K562 (cell line): ENCODE data around the gene SPACA9. TPM values are rescaled to one million over a fixed set of nuclear protein-coding genes. Genes with fewer than 3 reads are reported as not detected.

Experiments used
- ATAC-seq: fragments of 200-7000 bp; cut with Tn5 transposase; 3 replicates; pipeline ENCODE4 v1.9.1; 2020; ENCODE audit warnings: moderate library complexity
- BruUV-seq: library from RNA; stranded (reverse); fragments of 400-500 nt; replicated peaks from 2 replicates; lab custom pipeline; 2021; lab: Mats Ljungman, UMichigan
- CTCF ChIA-PET: fragments of 300-600 bp; formaldehyde crosslinking; extraction: SDS; loops from one replicate; lab custom pipeline; 2021; ENCODE audit warnings: low intra/inter-chr PET ratio; lab: Yijun Ruan, JAX
- POLR2A ChIA-PET: fragments of 300-600, 350-650 bp; sonication (Branson Sonifier 250); formaldehyde crosslinking; extraction: SDS; loops from one replicate; lab custom pipeline; 2021; ENCODE audit warnings: antibody characterized with exemption, inconsistent platforms; lab: Yijun Ruan, JAX
- DNase-seq, 4 experiments: peaks; one replicate each; pipeline versions ENCODE4 v3.0.0 to v3.0.0-alpha.2; 2011 to 2018; ENCODE audit warnings: low spot score in 3 of 4, mixed read lengths in 3 of 4; ENCODE audit errors: extremely low read depth in 1 of 4
- FAIRE-seq: peaks from 2 replicates; lab custom pipeline; 2011; peaks lifted over from hg19 to GRCh38; lab: Jason Lieb, UNC
- H2AFZ ChIP-seq: 2 replicates; pipeline ENCODE4 v1.6.0; 2011; ENCODE audit warnings: low read depth, low read length, control low read depth, inconsistent platforms
- H3K27ac ChIP-seq: fragments of 200-600 bp; 3 replicates; pipeline ENCODE4 v1.8.0; 2011; ENCODE audit warnings: low read depth, mild to moderate bottlenecking, control low read depth, inconsistent platforms, low read length, moderate library complexity, mixed read lengths; ENCODE audit errors: extremely low read depth
- H3K27me3 ChIP-seq, 2 experiments: fragments of 300-600 bp in 1 of 2; 2 replicates in 1 of 2; 3 replicates in 1 of 2; pipeline versions ENCODE4 v1.6.0 to v1.8.0; 2011; ENCODE audit warnings: inconsistent platforms in 2 of 2, low read length in 2 of 2, mild to moderate bottlenecking in 1 of 2, mixed read lengths in 1 of 2, moderate library complexity in 1 of 2; ENCODE audit not compliant: control insufficient read depth in 2 of 2, insufficient read depth in 2 of 2
- H3K36me3 ChIP-seq: fragments of 300-600 bp; 3 replicates; pipeline ENCODE4 v1.8.0; 2011; ENCODE audit warnings: mild to moderate bottlenecking, low read length, inconsistent platforms; ENCODE audit not compliant: control insufficient read depth, insufficient read depth
- H3K4me1 ChIP-seq, 2 experiments: fragments of 200-600 bp in 1 of 2; replicated peaks in 1 of 2; 2 replicates in 1 of 2; 3 replicates in 1 of 2; pipeline versions ENCODE4 v1.5.1 to v1.8.0; 2011; ENCODE audit warnings: inconsistent platforms in 2 of 2, low read length in 2 of 2, mild to moderate bottlenecking in 1 of 2, mixed read lengths in 1 of 2, moderate library complexity in 1 of 2; ENCODE audit not compliant: control insufficient read depth in 2 of 2, insufficient read depth in 2 of 2
- H3K4me2 ChIP-seq: 2 replicates; pipeline ENCODE4 v1.6.1; 2011; ENCODE audit warnings: low read length, control low read depth, inconsistent platforms, mixed read lengths; ENCODE audit not compliant: insufficient read depth
- H3K4me3 ChIP-seq: fragments of 200-600 bp; sonication (generic), shearing (Covaris generic); 2 replicates; pipeline ENCODE4 v1.5.1; 2016; ENCODE audit warnings: control low read depth, inconsistent platforms
- H3K79me2 ChIP-seq: fragments of 200-600 bp; 3 replicates; pipeline ENCODE4 v1.8.0; 2011; ENCODE audit warnings: low read length, inconsistent platforms; ENCODE audit not compliant: control insufficient read depth, insufficient read depth
- H3K9ac ChIP-seq, 2 experiments: 2 replicates each; pipeline versions ENCODE4 v1.6.0 to v1.6.1; 2011; ENCODE audit warnings: low read depth in 2 of 2, low read length in 2 of 2, control low read depth in 1 of 2, inconsistent platforms in 1 of 2, mild to moderate bottlenecking in 1 of 2, mixed read lengths in 1 of 2; ENCODE audit not compliant: insufficient read depth in 1 of 2
- H3K9me1 ChIP-seq: one replicate; pipeline ENCODE4 v1.6.0; 2011; ENCODE audit warnings: inconsistent platforms, mild to moderate bottlenecking, low read length, moderate library complexity; ENCODE audit not compliant: control insufficient read depth, insufficient read depth
- H3K9me3 ChIP-seq: replicated peaks from 2 replicates; pipeline ENCODE4 v1.5.1; 2011; ENCODE audit warnings: low read depth, low read length, inconsistent platforms; ENCODE audit not compliant: control insufficient read depth, insufficient read depth
- H4K20me1 ChIP-seq: replicated peaks from 2 replicates; pipeline ENCODE4 v1.6.1; 2011; ENCODE audit warnings: low read length, inconsistent platforms, mixed read lengths; ENCODE audit not compliant: control insufficient read depth, insufficient read depth
- CBX2 ChIP-seq: fragments of 200-600 bp; sonication (generic); IDR thresholded peaks from one replicate; pipeline ENCODE4 v1.6.1; 2012; ENCODE audit warnings: mild to moderate bottlenecking, low read length, inconsistent platforms; ENCODE audit not compliant: insufficient read depth, poor library complexity, severe bottlenecking
- JUNB ChIP-seq: fragments of 450-650 bp; formaldehyde crosslinking; conservative IDR thresholded peaks from 2 replicates; pipeline ENCODE4 v1.4.0; 2020; ENCODE audit warnings: mild to moderate bottlenecking
- NRF1 ChIP-seq, 2 experiments: fragments of 450-650 bp; IDR thresholded peaks in 1 of 2; conservative IDR thresholded peaks in 1 of 2; 2 replicates each; pipeline ENCODE4 v1.6.1; 2014; ENCODE audit warnings: mild to moderate bottlenecking in 2 of 2
- OTX1 ChIP-seq: fragments of 450-650 bp; formaldehyde crosslinking; IDR thresholded peaks from 2 replicates; pipeline ENCODE4 v1.4.0; 2022; ENCODE audit warnings: mild to moderate bottlenecking
- POLR3G ChIP-seq: IDR thresholded peaks from 2 replicates; pipeline ENCODE4 v1.6.1; 2011; ENCODE audit not compliant: insufficient read length, insufficient replicate concordance; ENCODE audit errors: extremely low read depth
- SMARCA5 ChIP-seq: fragments of 450-650 bp; IDR thresholded peaks from 2 replicates; pipeline ENCODE4 v1.6.1; 2016
- SNRNP70 ChIP-seq: fragments of 200-400 bp; formaldehyde crosslinking; optimal IDR thresholded peaks from 2 replicates; pipeline ENCODE3; 2017; ENCODE audit warnings: low read depth, low read length
- TCF15 ChIP-seq: fragments of 250-450 bp; sonication (Bioruptor Pico); IDR thresholded peaks from 2 replicates; pipeline ENCODE4 v1.8.0; 2022; ENCODE audit warnings: moderate library complexity, mild to moderate bottlenecking, inconsistent platforms
- TCF7L2 ChIP-seq: fragments of 150-350 bp; IDR thresholded peaks from 2 replicates; pipeline ENCODE4 v1.6.1; 2016; ENCODE audit warnings: low read depth, mild to moderate bottlenecking, low read length, moderate library complexity
- TFAP4 ChIP-seq: sonication (generic); formaldehyde crosslinking; IDR thresholded peaks from 2 replicates; pipeline ENCODE4 v1.8.0; 2022; ENCODE audit warnings: missing genetic modification reagents, mild to moderate bottlenecking, moderate library complexity, borderline replicate concordance
- TRIM24 ChIP-seq, 2 experiments: fragments of 450-650 bp; IDR thresholded peaks; 2 replicates each; pipeline ENCODE4 v1.6.1; 2016
- YY1 ChIP-seq, 3 experiments: IDR thresholded peaks; 2 replicates each; pipeline ENCODE4 v1.6.1; 2011; ENCODE audit warnings: low read length in 2 of 3, mild to moderate bottlenecking in 2 of 3, moderate library complexity in 2 of 3, borderline replicate concordance in 1 of 3, control low read depth in 1 of 3, low read depth in 1 of 3; ENCODE audit not compliant: insufficient read depth in 3 of 3, insufficient replicate concordance in 2 of 3, control insufficient read depth in 1 of 3, insufficient read length in 1 of 3; ENCODE audit errors: extremely low read depth in 1 of 3
- ZNF507 ChIP-seq: conservative IDR thresholded peaks from 2 replicates; pipeline ENCODE4 v1.6.1; 2017; ENCODE audit warnings: missing genetic modification characterization, missing compliant biosample characterization
- ZNF717 ChIP-seq: fragments of 250-450 bp; sonication (Bioruptor Pico); IDR thresholded peaks from 2 replicates; pipeline ENCODE4 v1.5.0; 2021
- WGBS: fragments of 100-300 bp; shearing (Covaris generic); methylation state at CpG from one replicate; pipeline ENCODE4 v1.1.6; 2016; ENCODE audit warnings: low coverage, mixed read lengths; ENCODE audit not compliant: insufficient coverage; ENCODE audit errors: missing lambda C conversion rate; 5-methylcytosine and 5-hydroxymethylcytosine counted together
- in situ Hi-C: fragments of 300-500 bp; cut with MboI; formaldehyde crosslinking; loops from 4 replicates; pipeline ENCODE4 v1.15.0; 2018; ENCODE audit warnings: inconsistent platforms, mixed read lengths
- intact Hi-C: fragments of 100-400 bp; cut with micrococcal nuclease; formaldehyde crosslinking; loops from 2 replicates; pipeline ENCODE4 v1.14.2; 2022
- polyA plus RNA-seq, 8 experiments: library from polyadenylated mRNA; depleted of rRNA in 4 of 8; stranded (reverse) in 5 of 8; unstranded in 3 of 8; fragments of >200 nt; fragmentation: Nextera tagmentation in 2 of 8; fragmentation: Illumina TruSeq in 1 of 8; extraction: Ambion mirVana in 2 of 8; extraction: Trizol in 1 of 8; gene quantifications; 2 replicates each; pipeline versions ENCODE4 v1.2.1 to v1.2.3, GENCODE V29; 2011 to 2014; ENCODE audit warnings: inconsistent platforms in 1 of 8, missing spikeins in 1 of 8
- total RNA-seq, 7 experiments: library from RNA; depleted of rRNA in 6 of 7; stranded (reverse); fragments of >200 nt in 6 of 7; fragmentation: Illumina TruSeq in 2 of 7; extraction: Trizol in 2 of 7; gene quantifications; 2 replicates each; pipeline versions ENCODE4 v1.2.1 to v1.2.3, GENCODE V29; 2011 to 2021; ENCODE audit warnings: low replicate concordance in 1 of 7
- TF ChIP-seq, protein P1 (sequence below): sonication (generic); formaldehyde crosslinking; IDR thresholded peaks from 2 replicates; pipeline ENCODE4 v1.9.0; 2022; ENCODE audit warnings: mild to moderate bottlenecking, missing genetic modification reagents
- TF ChIP-seq, protein P2 (sequence below): sonication (generic); formaldehyde crosslinking; IDR thresholded peaks from 2 replicates; pipeline ENCODE4 v1.8.0; 2023; ENCODE audit warnings: missing genetic modification reagents, mild to moderate bottlenecking, borderline replicate concordance

Gene SPACA9
- total and polyA plus RNA-seq, 9 of the 15 experiments (the other 6 are each of a cell fraction or from before 2014, with no cell fraction given): 0.06 to 0.51 (median 0.36) TPM

DNA sequence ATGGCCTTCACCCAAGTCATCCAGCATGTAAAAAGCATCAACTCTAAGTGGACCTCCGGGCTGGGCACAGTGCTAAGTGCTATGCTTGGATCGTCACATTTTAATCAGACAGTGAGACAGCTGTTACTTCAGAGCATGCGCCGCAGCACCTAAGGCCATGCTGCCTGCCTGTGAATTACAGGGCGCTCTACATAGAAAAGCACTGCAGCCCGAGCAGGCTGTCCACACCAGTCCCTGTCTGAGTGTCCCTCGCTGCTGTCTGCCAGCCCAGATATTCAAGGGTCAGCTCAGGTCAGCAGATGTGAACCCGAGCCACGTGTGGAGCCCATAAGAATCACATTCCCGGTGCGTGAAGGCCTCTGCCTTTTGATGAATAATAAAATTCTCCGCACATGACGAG, 37.7 kb upstream of the SPACA9 start:
- H3K4me2 ChIP-seq: no peak overlapping the region
- no peaks in the 10 kb centered on the region for H3K4me1 ChIP-seq
- H3K9me3 ChIP-seq: no peaks in the 10 kb centered on the region
- ATAC-seq (peak; percentile 55; the same call in 2 of the 3 replicates), FAIRE-seq (no peak), DNase-seq (no peak)
- H3K9me1 ChIP-seq: no peaks in the 10 kb centered on the region
- H3K9ac ChIP-seq: no peak overlapping the region
- 0 out of 2 replicates have a peak, but pooled peaks cover 6% of the 10 kb centered on the region for H4K20me1 ChIP-seq
- H3K27me3 ChIP-seq: peaks cover 33 to 61% of the 10 kb centered on the region in 2 experiments; a peak in 4 of 5 replicates
- H3K27ac ChIP-seq: no peak overlapping the region
- no peaks in the 10 kb centered on the region for H3K36me3 ChIP-seq
- BruUV-seq: no TSS peak
- ChIA-PET POLR2A (interaction anchor here (0.8 kb wide), 1 partner anchor 56 kb away, joined by 3 read pairs; no protein-coding TSS in a partner anchor), CTCF (no interaction called here)
- in situ Hi-C loops (no loop called here), intact Hi-C loops (no loop called here)
- WGBS: 15% methylated on average over 13 of the region's 13 CpGs
- no peaks in the 10 kb centered on the region for H3K79me2 ChIP-seq
- no peak overlapping the region for H2AFZ ChIP-seq
- no peak overlapping the region for H3K4me3 ChIP-seq
- TF ChIP-seq POLR3G (no peak), ZNF507 (no peak), TCF7L2 (no peak), JUNB (no peak), ZNF717 (CRISPR knock-in tag) (no peak), TFAP4 (0 out of 2 replicates have a peak, but pooled peaks have one; percentile 13), YY1 (IDR thresholded peaks at IDR 0.05; ENCODE audit: borderline replicate concordance in 1 of 3, control insufficient read depth in 1 of 3, extremely low read depth in 1 of 3, insufficient read depth in 3 of 3, insufficient read length in 1 of 3, insufficient replicate concordance in 2 of 3, low read depth in 1 of 3, low read length in 2 of 3) (no peak), CBX2 (no peak), TRIM24 (IDR thresholded peaks at IDR 0.05) (no peak), SNRNP70 (no peak), TCF15 (CRISPR knock-in tag) (no peak), SMARCA5 (no peak), OTX1 (CRISPR knock-in tag) (no peak), NRF1 (conservative IDR thresholded peaks at IDR 0.05 in 1 of 2, IDR thresholded peaks at IDR 0.05 in 1 of 2) (peak; percentile 57 to 67)
- TF ChIP-seq, protein P1, sequence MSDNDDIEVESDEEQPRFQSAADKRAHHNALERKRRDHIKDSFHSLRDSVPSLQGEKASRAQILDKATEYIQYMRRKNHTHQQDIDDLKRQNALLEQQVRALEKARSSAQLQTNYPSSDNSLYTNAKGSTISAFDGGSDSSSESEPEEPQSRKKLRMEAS: 0 out of 2 replicates have a peak, but pooled peaks have one; percentile 13
- TF ChIP-seq, protein P2, sequence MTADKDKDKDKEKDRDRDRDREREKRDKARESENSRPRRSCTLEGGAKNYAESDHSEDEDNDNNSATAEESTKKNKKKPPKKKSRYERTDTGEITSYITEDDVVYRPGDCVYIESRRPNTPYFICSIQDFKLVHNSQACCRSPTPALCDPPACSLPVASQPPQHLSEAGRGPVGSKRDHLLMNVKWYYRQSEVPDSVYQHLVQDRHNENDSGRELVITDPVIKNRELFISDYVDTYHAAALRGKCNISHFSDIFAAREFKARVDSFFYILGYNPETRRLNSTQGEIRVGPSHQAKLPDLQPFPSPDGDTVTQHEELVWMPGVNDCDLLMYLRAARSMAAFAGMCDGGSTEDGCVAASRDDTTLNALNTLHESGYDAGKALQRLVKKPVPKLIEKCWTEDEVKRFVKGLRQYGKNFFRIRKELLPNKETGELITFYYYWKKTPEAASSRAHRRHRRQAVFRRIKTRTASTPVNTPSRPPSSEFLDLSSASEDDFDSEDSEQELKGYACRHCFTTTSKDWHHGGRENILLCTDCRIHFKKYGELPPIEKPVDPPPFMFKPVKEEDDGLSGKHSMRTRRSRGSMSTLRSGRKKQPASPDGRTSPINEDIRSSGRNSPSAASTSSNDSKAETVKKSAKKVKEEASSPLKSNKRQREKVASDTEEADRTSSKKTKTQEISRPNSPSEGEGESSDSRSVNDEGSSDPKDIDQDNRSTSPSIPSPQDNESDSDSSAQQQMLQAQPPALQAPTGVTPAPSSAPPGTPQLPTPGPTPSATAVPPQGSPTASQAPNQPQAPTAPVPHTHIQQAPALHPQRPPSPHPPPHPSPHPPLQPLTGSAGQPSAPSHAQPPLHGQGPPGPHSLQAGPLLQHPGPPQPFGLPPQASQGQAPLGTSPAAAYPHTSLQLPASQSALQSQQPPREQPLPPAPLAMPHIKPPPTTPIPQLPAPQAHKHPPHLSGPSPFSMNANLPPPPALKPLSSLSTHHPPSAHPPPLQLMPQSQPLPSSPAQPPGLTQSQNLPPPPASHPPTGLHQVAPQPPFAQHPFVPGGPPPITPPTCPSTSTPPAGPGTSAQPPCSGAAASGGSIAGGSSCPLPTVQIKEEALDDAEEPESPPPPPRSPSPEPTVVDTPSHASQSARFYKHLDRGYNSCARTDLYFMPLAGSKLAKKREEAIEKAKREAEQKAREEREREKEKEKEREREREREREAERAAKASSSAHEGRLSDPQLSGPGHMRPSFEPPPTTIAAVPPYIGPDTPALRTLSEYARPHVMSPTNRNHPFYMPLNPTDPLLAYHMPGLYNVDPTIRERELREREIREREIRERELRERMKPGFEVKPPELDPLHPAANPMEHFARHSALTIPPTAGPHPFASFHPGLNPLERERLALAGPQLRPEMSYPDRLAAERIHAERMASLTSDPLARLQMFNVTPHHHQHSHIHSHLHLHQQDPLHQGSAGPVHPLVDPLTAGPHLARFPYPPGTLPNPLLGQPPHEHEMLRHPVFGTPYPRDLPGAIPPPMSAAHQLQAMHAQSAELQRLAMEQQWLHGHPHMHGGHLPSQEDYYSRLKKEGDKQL (CRISPR knock-in tag): no peak
